Activated naive CD4-positive, alpha-beta T cell treated with anti-CD3 and anti-CD28 coated beads, Interleukin-2, amount 50 U/mL, for 24 hours (primary cell): ENCODE measurements around the gene MCC.
"Not testable (repeated sequence)": the region's sequence is repeated elsewhere in the genome, so short reads cannot be mapped to it uniquely, and the experiment has no call there.

Experiments used
- H3K27ac Mint-ChIP-seq: one replicate; pipeline ENCODE4 v1.8.0; 2021; ENCODE audit warnings: mild to moderate bottlenecking, mixed read lengths
- H3K27me3 Mint-ChIP-seq: one replicate; pipeline ENCODE4 v1.8.0; 2021; ENCODE audit warnings: mixed read lengths
- H3K36me3 Mint-ChIP-seq: one replicate; pipeline ENCODE4 v1.8.0; 2021; ENCODE audit warnings: mixed read lengths
- H3K4me1 Mint-ChIP-seq: one replicate; pipeline ENCODE4 v1.8.0; 2021; ENCODE audit warnings: mixed read lengths
- H3K4me3 Mint-ChIP-seq: one replicate; pipeline ENCODE4 v1.8.0; 2021; ENCODE audit warnings: mild to moderate bottlenecking, mixed read lengths
- H3K9me3 Mint-ChIP-seq: one replicate; pipeline ENCODE4 v1.8.0; 2021; ENCODE audit warnings: mixed read lengths

MCC gene

GRCh38 chr5:113397986-113398385 is 90.3 kb downstream of the MCC start:
- H3K27me3 Mint-ChIP-seq, H3K4me1 Mint-ChIP-seq, H3K9me3 Mint-ChIP-seq, H3K36me3 Mint-ChIP-seq, H3K27ac Mint-ChIP-seq, H3K4me3 Mint-ChIP-seq: not testable (repeated sequence)

GRCh38 chr5:113397046-113397445 is 91.2 kb downstream of the MCC start:
- no peaks in the 10 kb centered on the region for H3K4me1 Mint-ChIP-seq
- H3K27ac Mint-ChIP-seq, result no peak overlapping the region
- no peaks in the 10 kb centered on the region for H3K36me3 Mint-ChIP-seq
- no peak overlapping the region for H3K4me3 Mint-ChIP-seq
- H3K9me3 Mint-ChIP-seq, result no peaks in the 10 kb centered on the region
- H3K27me3 Mint-ChIP-seq, result no peaks in the 10 kb centered on the region

- Mint-ChIP-seq H3K27me3 (no peaks in the 10 kb centered on the region), H3K36me3 (no peaks in the 10 kb centered on the region), H3K4me3 (no peak overlapping the region), H3K27ac (no peak overlapping the region), H3K4me1 (no peaks in the 10 kb centered on the region), H3K9me3 (no peaks in the 10 kb centered on the region)
Observed at GRCh38 chr5:113394658-113395057, 93.6 kb downstream of the MCC start.

GRCh38 chr5:113390224-113390623 is 98.0 kb downstream of the MCC start:
- H3K4me3 Mint-ChIP-seq, result no peak overlapping the region
- H3K27ac Mint-ChIP-seq, result no peak overlapping the region
- H3K27me3 Mint-ChIP-seq, result peaks cover 3% of the 10 kb centered on the region
- no peaks in the 10 kb centered on the region for H3K36me3 Mint-ChIP-seq
- no peaks in the 10 kb centered on the region for H3K4me1 Mint-ChIP-seq
- H3K9me3 Mint-ChIP-seq, result no peaks in the 10 kb centered on the region

GRCh38 chr5:113389116-113389515 is 99.1 kb downstream of the MCC start:
- Mint-ChIP-seq H3K36me3 (no peaks in the 10 kb centered on the region), H3K4me1 (no peaks in the 10 kb centered on the region), H3K9me3 (no peaks in the 10 kb centered on the region), H3K27me3 (peaks cover 5% of the 10 kb centered on the region), H3K27ac (no peak overlapping the region), H3K4me3 (no peak overlapping the region)

- Mint-ChIP-seq H3K27ac (no peak overlapping the region), H3K4me3 (no peak overlapping the region), H3K9me3 (no peaks in the 10 kb centered on the region), H3K27me3 (peaks cover 8% of the 10 kb centered on the region), H3K4me1 (no peaks in the 10 kb centered on the region), H3K36me3 (no peaks in the 10 kb centered on the region)
Observed at GRCh38 chr5:113387844-113388243, 100.4 kb downstream of the MCC start.

- H3K4me1 Mint-ChIP-seq, result peaks cover 13% of the 10 kb centered on the region
- peaks cover 16% of the 10 kb centered on the region for H3K27me3 Mint-ChIP-seq
- no peaks in the 10 kb centered on the region for H3K36me3 Mint-ChIP-seq
- no peak overlapping the region for H3K27ac Mint-ChIP-seq
- no peaks in the 10 kb centered on the region for H3K9me3 Mint-ChIP-seq
- H3K4me3 Mint-ChIP-seq, result no peak overlapping the region
Observed at GRCh38 chr5:113384782-113385285, 103.4 kb downstream of the MCC start.

GRCh38 chr5:113382731-113383130 is 105.5 kb downstream of the MCC start:
- H3K27ac Mint-ChIP-seq, result no peak overlapping the region
- H3K4me1 Mint-ChIP-seq, result peaks cover 30% of the 10 kb centered on the region
- H3K9me3 Mint-ChIP-seq, result no peaks in the 10 kb centered on the region
- peaks cover 16% of the 10 kb centered on the region for H3K27me3 Mint-ChIP-seq
- H3K4me3 Mint-ChIP-seq, result no peak overlapping the region
- H3K36me3 Mint-ChIP-seq, result no peaks in the 10 kb centered on the region

GRCh38 chr5:113381791-113382190 is 106.5 kb downstream of the MCC start:
- H3K4me1 Mint-ChIP-seq, result peaks cover 38% of the 10 kb centered on the region
- H3K27ac Mint-ChIP-seq, result no peak overlapping the region
- H3K9me3 Mint-ChIP-seq, result no peaks in the 10 kb centered on the region
- H3K27me3 Mint-ChIP-seq, result peaks cover 16% of the 10 kb centered on the region
- H3K4me3 Mint-ChIP-seq, result no peak overlapping the region
- H3K36me3 Mint-ChIP-seq, result no peaks in the 10 kb centered on the region

GRCh38 chr5:113380807-113381326 is 107.4 kb downstream of the MCC start:
- H3K27ac Mint-ChIP-seq, result no peak overlapping the region
- no peaks in the 10 kb centered on the region for H3K9me3 Mint-ChIP-seq
- H3K27me3 Mint-ChIP-seq, result peaks cover 16% of the 10 kb centered on the region
- peaks cover 45% of the 10 kb centered on the region for H3K4me1 Mint-ChIP-seq
- H3K36me3 Mint-ChIP-seq, result no peaks in the 10 kb centered on the region
- H3K4me3 Mint-ChIP-seq, result no peak overlapping the region

GRCh38 chr5:113379936-113380806 is 108.1 kb downstream of the MCC start:
- Mint-ChIP-seq H3K27ac (no peak overlapping the region), H3K36me3 (no peaks in the 10 kb centered on the region), H3K4me3 (no peak overlapping the region), H3K27me3 (peaks cover 14% of the 10 kb centered on the region), H3K4me1 (peaks cover 45% of the 10 kb centered on the region), H3K9me3 (no peaks in the 10 kb centered on the region)

GRCh38 chr5:113378959-113379541 is 109.2 kb downstream of the MCC start:
- Mint-ChIP-seq H3K36me3 (no peaks in the 10 kb centered on the region), H3K4me1 (peaks cover 45% of the 10 kb centered on the region), H3K27me3 (peaks cover 11% of the 10 kb centered on the region), H3K27ac (no peak overlapping the region), H3K9me3 (no peaks in the 10 kb centered on the region), H3K4me3 (peak overlapping the region; percentile 33)

- peaks cover 45% of the 10 kb centered on the region for H3K4me1 Mint-ChIP-seq
- H3K27ac Mint-ChIP-seq, result no peak overlapping the region
Observed at GRCh38 chr5:113378514-113378913, 109.7 kb downstream of the MCC start.

GRCh38 chr5:113378081-113378480 is 110.2 kb downstream of the MCC start:
- Mint-ChIP-seq H3K4me3 (peak overlapping the region; percentile 60), H3K27ac (peak overlapping the region; percentile 51), H3K36me3 (no peaks in the 10 kb centered on the region), H3K4me1 (peaks cover 45% of the 10 kb centered on the region), H3K9me3 (no peaks in the 10 kb centered on the region), H3K27me3 (peaks cover 8% of the 10 kb centered on the region)

More at GRCh38 chr5:113378514-113378913, 109.7 kb downstream of the MCC start:
- Mint-ChIP-seq H3K27me3 (peaks cover 10% of the 10 kb centered on the region), H3K36me3 (no peaks in the 10 kb centered on the region), H3K9me3 (no peaks in the 10 kb centered on the region), H3K4me3 (peak overlapping the region; percentile 33)

- Mint-ChIP-seq H3K27ac (peak overlapping the region; percentile 35), H3K4me3 (no peak overlapping the region), H3K4me1 (peaks cover 45% of the 10 kb centered on the region), H3K9me3 (no peaks in the 10 kb centered on the region), H3K36me3 (no peaks in the 10 kb centered on the region), H3K27me3 (peaks cover 4% of the 10 kb centered on the region)
Observed at GRCh38 chr5:113376640-113377039, 111.6 kb downstream of the MCC start.

GRCh38 chr5:113375480-113376060 is 112.7 kb downstream of the MCC start:
- peaks cover 39% of the 10 kb centered on the region for H3K4me1 Mint-ChIP-seq
- H3K27me3 Mint-ChIP-seq, result peaks cover 4% of the 10 kb centered on the region
- H3K27ac Mint-ChIP-seq, result no peak overlapping the region
- no peaks in the 10 kb centered on the region for H3K36me3 Mint-ChIP-seq
- no peak overlapping the region for H3K4me3 Mint-ChIP-seq
- H3K9me3 Mint-ChIP-seq, result no peaks in the 10 kb centered on the region
